ENCODE data around the gene GXYLT2. TPM values are rescaled to one million over a fixed set of nuclear protein-coding genes. Genes with fewer than 3 reads are reported as not detected.

The GXYLT2 gene
- total and polyA plus RNA-seq, 2 of the 13 experiments (the other 11 are each of a cell fraction or from before 2014, with no cell fraction given) = 4.3 to 6.9 TPM

DNA sequence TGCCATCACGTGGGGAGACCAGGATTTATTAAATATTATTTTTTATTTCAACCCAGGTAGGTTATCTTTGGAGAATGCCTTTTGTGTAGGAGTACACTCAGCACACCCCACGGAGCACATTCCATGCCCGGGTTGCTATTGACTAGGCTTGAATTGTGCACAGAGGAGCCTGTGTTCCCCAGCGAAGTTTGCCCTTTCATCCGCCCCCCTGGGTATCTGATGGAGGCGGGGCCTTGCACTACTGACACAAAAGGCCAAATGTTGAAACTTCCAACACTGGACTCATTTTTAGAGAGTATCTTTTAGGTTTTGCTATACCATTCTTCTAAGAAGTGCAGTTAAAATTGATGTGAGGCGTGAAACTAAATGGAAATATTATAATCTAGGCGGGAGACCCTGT lies 69.5 kb downstream of the GXYLT2 start (continued):
- TF ChIP-seq, protein P1, sequence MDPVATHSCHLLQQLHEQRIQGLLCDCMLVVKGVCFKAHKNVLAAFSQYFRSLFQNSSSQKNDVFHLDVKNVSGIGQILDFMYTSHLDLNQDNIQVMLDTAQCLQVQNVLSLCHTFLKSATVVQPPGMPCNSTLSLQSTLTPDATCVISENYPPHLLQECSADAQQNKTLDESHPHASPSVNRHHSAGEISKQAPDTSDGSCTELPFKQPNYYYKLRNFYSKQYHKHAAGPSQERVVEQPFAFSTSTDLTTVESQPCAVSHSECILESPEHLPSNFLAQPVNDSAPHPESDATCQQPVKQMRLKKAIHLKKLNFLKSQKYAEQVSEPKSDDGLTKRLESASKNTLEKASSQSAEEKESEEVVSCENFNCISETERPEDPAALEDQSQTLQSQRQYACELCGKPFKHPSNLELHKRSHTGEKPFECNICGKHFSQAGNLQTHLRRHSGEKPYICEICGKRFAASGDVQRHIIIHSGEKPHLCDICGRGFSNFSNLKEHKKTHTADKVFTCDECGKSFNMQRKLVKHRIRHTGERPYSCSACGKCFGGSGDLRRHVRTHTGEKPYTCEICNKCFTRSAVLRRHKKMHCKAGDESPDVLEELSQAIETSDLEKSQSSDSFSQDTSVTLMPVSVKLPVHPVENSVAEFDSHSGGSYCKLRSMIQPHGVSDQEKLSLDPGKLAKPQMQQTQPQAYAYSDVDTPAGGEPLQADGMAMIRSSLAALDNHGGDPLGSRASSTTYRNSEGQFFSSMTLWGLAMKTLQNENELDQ (CRISPR knock-in tag; IDR thresholded peaks at IDR 0.05; ENCODE audit: borderline replicate concordance) = no peak
- TF ChIP-seq NCOA5 (CRISPR knock-in tag; IDR thresholded peaks at IDR 0.05) (no peak), ZNF749 (CRISPR knock-in tag; IDR thresholded peaks at IDR 0.05; ENCODE audit: borderline replicate concordance) (no peak), ZNF274 (CRISPR knock-in tag; IDR thresholded peaks at IDR 0.05) (no peak; the same call in 1 of the 2 replicates), ZBTB33 (CRISPR knock-in tag; IDR thresholded peaks at IDR 0.05) (no peak), MXI1 (IDR thresholded peaks at IDR 0.05; ENCODE audit: borderline replicate concordance, low read depth, low read length) (peak; percentile 24; the same call in 1 of the 3 replicates), ZNF747 (CRISPR knock-in tag; IDR thresholded peaks at IDR 0.05; ENCODE audit: borderline replicate concordance) (no peak; the same call in 1 of the 2 replicates), SMAD3 (CRISPR knock-in tag; IDR thresholded peaks at IDR 0.05) (0 out of 2 replicates have a peak, but pooled peaks have one; percentile 62), KLF11 (CRISPR knock-in tag; IDR thresholded peaks at IDR 0.05) (no peak), ZNF34 (CRISPR knock-in tag; IDR thresholded peaks at IDR 0.05; ENCODE audit: borderline replicate concordance) (no peak), ZKSCAN1 (IDR thresholded peaks at IDR 0.05; ENCODE audit: low read length) (no peak), BHLHE40 (IDR thresholded peaks at IDR 0.05; ENCODE audit: low read length) (no peak), SMAD9 (CRISPR knock-in tag; IDR thresholded peaks at IDR 0.05) (no peak), ERF (CRISPR knock-in tag; IDR thresholded peaks at IDR 0.05) (0 out of 2 replicates have a peak, but pooled peaks have one; percentile 57), PLSCR1 (CRISPR knock-in tag; IDR thresholded peaks at IDR 0.05; ENCODE audit: borderline replicate concordance) (no peak), ZNF558 (CRISPR knock-in tag; IDR thresholded peaks at IDR 0.05; ENCODE audit: borderline replicate concordance) (no peak), ZNF678 (CRISPR knock-in tag; IDR thresholded peaks at IDR 0.05) (no peak), BRD4 (CRISPR knock-in tag; IDR thresholded peaks at IDR 0.05) (peak; percentile 61; the same call in 1 of the 2 replicates), TBL1XR1 (IDR thresholded peaks at IDR 0.05; ENCODE audit: borderline replicate concordance, low read length, partially characterized antibody) (no peak), NFE2L2 (IDR thresholded peaks at IDR 0.05; ENCODE audit: low read length) (no peak), PRDM15 (CRISPR knock-in tag; IDR thresholded peaks at IDR 0.05) (no peak)
- TF ChIP-seq, protein P2, sequence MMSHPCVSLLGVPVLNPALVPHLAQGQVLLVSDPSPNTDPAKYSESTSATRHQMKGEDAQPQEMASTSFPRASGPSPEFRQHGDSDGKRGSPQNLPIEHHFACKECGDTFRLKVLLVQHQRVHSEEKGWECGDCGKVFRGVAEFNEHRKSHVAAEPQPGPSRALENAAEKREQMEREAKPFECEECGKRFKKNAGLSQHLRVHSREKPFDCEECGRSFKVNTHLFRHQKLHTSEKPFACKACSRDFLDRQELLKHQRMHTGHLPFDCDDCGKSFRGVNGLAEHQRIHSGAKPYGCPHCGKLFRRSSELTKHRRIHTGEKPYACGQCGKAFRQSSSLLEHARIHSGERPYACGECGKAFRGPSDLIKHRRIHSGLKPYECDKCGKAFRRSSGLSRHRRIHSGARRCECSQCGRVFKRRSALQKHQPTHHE (CRISPR knock-in tag; IDR thresholded peaks at IDR 0.05; ENCODE audit: borderline replicate concordance) = no peak

Measured in HepG2 (cell line).